Esophagus (tissue), 2 donors: ENCODE results near the gene NPW. TPM values are rescaled to one million over a fixed set of nuclear protein-coding genes. Genes with fewer than 3 reads are reported as not detected.
A peak's percentile ranks its signal among the peaks of the same experiment; 100 is the strongest.

ENCODE experiments used
- H3K27ac ChIP-seq, 2 donors: one replicate each; pipeline ENCODE4 v1.5.1; 2013; ENCODE audit warnings: low read depth in 2 of 2, mild to moderate bottlenecking in 2 of 2, inconsistent platforms in 1 of 2, low read length in 1 of 2, moderate library complexity in 1 of 2
- H3K27me3 ChIP-seq, 2 donors: one replicate each; pipeline ENCODE4 v1.6.1; 2013; ENCODE audit warnings: low read length in 2 of 2, control low read depth in 1 of 2, mild to moderate bottlenecking in 1 of 2; ENCODE audit not compliant: insufficient read depth in 2 of 2, control insufficient read depth in 1 of 2
- H3K36me3 ChIP-seq, 2 donors: one replicate each; pipeline ENCODE4 v1.6.1; 2013; ENCODE audit warnings: low read length in 1 of 2; ENCODE audit not compliant: control insufficient read depth in 2 of 2, insufficient read depth in 2 of 2
- H3K4me1 ChIP-seq, 2 donors: one replicate each; pipeline ENCODE4 v1.6.1; 2013; ENCODE audit warnings: low read length in 1 of 2; ENCODE audit not compliant: control insufficient read depth in 2 of 2, insufficient read depth in 2 of 2
- H3K4me3 ChIP-seq, 2 donors: one replicate each; pipeline ENCODE4 v1.5.1; 2013; ENCODE audit warnings: low read length in 2 of 2, mild to moderate bottlenecking in 2 of 2, low read depth in 1 of 2, moderate library complexity in 1 of 2
- H3K9me3 ChIP-seq, 2 donors: one replicate each; pipeline ENCODE4 v1.6.1; 2013; ENCODE audit warnings: mild to moderate bottlenecking in 2 of 2, low read depth in 1 of 2, low read length in 1 of 2, moderate library complexity in 1 of 2; ENCODE audit not compliant: control insufficient read depth in 2 of 2, insufficient read depth in 1 of 2
- WGBS, 2 donors: extraction: QIAGEN DNeasy Blood & Tissue Kit; methylation state at CpG; one replicate each; pipeline ENCODE4 v1.1.7; 2013; 5-methylcytosine and 5-hydroxymethylcytosine counted together
- polyA plus RNA-seq, 2 donors: library from polyadenylated mRNA; stranded (reverse); fragments of 200-250 nt; gene quantifications; one replicate each; pipeline ENCODE4 v1.2.3, GENCODE V29; 2013
- donor health status: healthy with polysubstance abuse.
- donor health status: Bipolar disorder and iron deficiency.

Gene NPW
- polyA plus RNA-seq, 2 donors = 0.22 to 0.53 TPM

DNA sequence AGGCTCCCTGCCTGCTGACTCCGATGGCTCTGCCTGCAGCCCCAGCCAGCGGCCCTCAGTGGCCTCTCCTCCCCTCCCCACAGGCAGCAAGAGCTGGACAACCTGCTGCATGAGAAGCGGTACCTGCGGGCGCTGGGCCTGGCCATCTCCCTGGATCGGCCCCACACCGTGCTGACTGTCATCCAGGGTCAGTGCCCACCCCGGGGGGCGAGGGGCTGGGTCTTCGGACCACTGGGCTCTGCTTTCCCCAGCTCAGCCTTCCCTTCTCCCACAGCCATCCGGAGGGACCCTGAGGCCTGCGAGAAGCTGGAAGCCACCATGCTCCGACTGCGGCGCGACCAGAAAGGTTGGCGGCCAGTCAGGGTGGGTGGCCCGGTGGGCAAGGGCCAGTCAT lies 41.7 kb upstream of the NPW start:
- Histone ChIP-seq H3K9me3 (no peaks in the 10 kb centered on the region), H3K27ac (peak overlapping the region in 1 of 2 donors; percentile 60), H3K4me1 (peaks cover 4 to 41% of the 10 kb centered on the region in 2 donors), H3K27me3 (peaks cover 0 to 10% of the 10 kb centered on the region in 2 donors), H3K4me3 (peak overlapping the region in 1 of 2 donors; percentile 6), H3K36me3 (peaks cover 5 to 47% of the 10 kb centered on the region in 2 donors)
- WGBS, 2 donors = 91 to 95% methylated on average over 18 of the region's 18 CpGs

DNA sequence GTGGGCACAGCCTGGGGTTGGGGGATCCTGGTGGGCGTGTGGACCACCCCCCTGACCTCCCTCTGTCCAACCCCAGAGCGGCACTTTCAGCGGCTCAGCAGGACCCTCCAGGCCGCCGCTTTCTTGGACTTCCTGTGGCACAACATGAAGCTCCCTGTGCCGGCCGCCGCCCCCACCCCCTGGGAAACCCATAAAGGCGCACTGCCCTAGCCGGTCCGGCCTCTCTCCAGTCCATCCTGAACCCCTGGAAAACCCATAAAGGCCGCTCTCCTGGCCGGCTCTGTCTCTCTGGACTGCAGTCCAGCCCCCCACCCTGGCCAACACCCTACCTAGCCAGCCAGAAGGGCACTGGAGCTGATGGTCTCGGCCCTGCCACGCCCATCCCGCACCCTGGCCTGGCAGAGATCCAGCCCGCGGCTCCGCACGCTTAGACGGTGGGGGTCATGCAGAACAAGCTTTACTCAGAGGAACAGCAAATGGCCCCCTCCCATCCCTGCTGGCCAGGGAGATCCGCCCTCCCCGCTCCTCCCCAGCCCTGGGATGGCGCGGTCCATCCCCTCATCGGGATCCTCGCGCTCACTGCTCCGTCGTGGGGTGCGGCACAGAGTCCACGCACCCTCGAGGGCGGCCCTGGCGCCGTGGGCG lies 41.0 kb upstream of the NPW start:
- H3K4me3 ChIP-seq = peak overlapping the region; percentile 42
- H3K36me3 ChIP-seq = peaks cover 5 to 47% of the 10 kb centered on the region in 2 donors
- H3K4me1 ChIP-seq = peaks cover under 1 to 43% of the 10 kb centered on the region in 2 donors
- peaks cover 0 to 10% of the 10 kb centered on the region in 2 donors for H3K27me3 ChIP-seq
- peak overlapping the region; percentile 78 to 79 for H3K27ac ChIP-seq
- WGBS, 2 donors = 57 to 74% methylated on average over 35 to 37 of the region's 37 CpGs
- H3K9me3 ChIP-seq = no peaks in the 10 kb centered on the region

DNA sequence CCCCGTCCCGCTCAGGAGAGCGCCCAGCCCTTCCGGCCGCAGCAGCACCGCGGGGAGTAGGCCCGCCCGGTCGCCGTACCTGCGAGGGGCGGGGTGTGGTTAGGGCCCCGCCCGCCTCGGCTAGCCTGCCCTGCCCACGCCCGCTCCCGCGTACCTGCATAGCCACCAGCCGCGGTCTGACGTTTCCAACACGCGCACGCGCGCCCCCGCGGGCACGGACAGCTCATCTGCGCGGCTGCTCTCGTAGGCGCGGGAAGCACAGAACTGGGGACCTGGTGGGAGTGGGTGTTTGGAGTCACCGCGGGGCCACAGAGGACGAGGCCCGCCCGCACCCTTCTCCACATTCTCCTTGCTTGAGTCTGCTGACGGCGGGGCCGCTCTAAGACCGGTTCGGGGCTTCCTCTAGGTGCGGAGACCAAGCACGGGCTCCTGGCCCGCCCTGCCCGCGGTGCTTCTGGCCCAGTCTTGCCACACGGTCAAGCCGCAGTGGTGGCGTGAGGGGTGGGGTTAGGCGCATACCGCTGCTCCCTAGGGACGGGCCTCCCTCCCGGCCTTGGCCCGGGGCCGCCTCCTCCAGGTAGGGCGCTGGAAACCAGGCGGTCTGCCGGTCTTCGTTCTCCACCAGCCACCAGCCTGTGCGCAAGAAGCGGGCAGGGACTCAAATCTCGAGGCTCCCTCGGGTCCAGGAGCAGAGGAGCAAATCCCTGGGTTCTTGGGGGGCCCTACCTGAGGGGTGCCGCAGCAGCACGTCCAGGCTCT lies 40.1 kb upstream of the NPW start:
- peaks cover 0 to 10% of the 10 kb centered on the region in 2 donors for H3K27me3 ChIP-seq
- H3K9me3 ChIP-seq = no peaks in the 10 kb centered on the region
- H3K4me1 ChIP-seq = peaks cover 0 to 44% of the 10 kb centered on the region in 2 donors
- peaks cover 5 to 42% of the 10 kb centered on the region in 2 donors for H3K36me3 ChIP-seq
- peak overlapping the region; percentile 78 to 79 for H3K27ac ChIP-seq
- peak overlapping the region; percentile 42 for H3K4me3 ChIP-seq
- WGBS, 2 donors = 19% methylated on average over 60 to 70 of the region's 70 CpGs

DNA sequence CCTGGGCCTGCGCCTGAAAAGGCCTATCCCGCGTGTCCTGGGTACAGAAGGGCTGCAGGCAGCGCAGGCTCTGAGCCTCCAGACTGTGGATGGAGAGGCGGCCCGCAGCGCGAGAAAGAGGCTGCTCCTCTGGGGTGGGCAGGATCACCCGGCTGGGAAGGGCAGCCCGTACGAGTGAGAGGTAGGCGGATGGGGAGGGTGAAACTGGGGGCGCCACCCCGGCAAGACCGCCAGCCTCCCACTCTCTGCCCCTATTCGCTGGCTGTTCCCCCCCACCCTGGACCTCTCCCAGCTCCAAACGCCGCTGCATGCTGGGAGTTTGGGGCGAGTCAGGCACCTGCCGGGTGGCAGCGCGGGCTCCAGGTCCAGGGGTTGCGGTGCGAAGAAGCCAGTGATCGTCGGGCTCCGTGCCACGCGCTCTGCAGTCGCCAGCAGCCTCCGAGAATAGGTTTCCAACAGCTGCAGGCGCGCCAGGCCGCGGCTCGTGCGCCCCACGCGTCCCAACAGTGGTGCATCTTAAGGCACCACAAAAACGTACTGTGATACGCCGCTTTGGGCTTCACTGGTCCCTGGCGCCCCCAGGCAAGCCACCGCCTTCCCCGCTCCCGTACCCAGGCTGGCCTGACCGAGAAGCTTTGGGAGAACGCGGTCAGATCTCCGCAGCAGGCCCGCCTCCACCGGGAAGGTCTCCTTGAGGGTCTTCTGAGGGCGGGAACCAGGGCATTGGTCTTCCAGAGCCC lies 39.4 kb upstream of the NPW start:
- H3K4me1 ChIP-seq = peaks cover 5 to 47% of the 10 kb centered on the region in 2 donors
- H3K9me3 ChIP-seq = no peaks in the 10 kb centered on the region
- H3K27ac ChIP-seq = peak overlapping the region; percentile 70 to 78
- peaks cover 0 to 10% of the 10 kb centered on the region in 2 donors for H3K27me3 ChIP-seq
- peaks cover 5 to 34% of the 10 kb centered on the region in 2 donors for H3K36me3 ChIP-seq
- WGBS, 2 donors = 5 to 12% methylated on average over 53 of the region's 53 CpGs
- H3K4me3 ChIP-seq = peak overlapping the region; percentile 8 to 42

DNA sequence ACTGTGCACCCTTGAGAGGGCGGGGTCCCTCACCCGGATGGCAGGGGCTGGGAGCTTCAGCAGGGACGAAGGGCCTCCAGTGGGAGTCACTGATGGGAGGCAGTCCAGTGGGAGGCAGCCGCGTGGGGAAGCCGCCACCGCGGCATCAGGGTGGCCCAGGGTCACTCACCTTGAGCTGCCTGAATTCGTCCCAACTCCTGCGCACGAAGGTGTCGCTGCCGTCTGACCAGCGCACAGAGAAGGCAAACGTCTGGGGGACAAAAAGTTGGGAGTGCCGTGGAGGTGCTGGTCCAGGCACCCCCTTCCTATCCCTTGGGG lies 38.9 kb upstream of the NPW start:
- H3K9me3 ChIP-seq = no peaks in the 10 kb centered on the region
- WGBS, 2 donors = 17% methylated on average over 16 of the region's 16 CpGs
- peak overlapping the region; percentile 1 to 5 for H3K4me3 ChIP-seq
- peaks cover 5 to 32% of the 10 kb centered on the region in 2 donors for H3K36me3 ChIP-seq
- H3K27me3 ChIP-seq = peaks cover 0 to 10% of the 10 kb centered on the region in 2 donors
- H3K4me1 ChIP-seq = peaks cover 5 to 52% of the 10 kb centered on the region in 2 donors
- H3K27ac ChIP-seq = no peak overlapping the region

DNA sequence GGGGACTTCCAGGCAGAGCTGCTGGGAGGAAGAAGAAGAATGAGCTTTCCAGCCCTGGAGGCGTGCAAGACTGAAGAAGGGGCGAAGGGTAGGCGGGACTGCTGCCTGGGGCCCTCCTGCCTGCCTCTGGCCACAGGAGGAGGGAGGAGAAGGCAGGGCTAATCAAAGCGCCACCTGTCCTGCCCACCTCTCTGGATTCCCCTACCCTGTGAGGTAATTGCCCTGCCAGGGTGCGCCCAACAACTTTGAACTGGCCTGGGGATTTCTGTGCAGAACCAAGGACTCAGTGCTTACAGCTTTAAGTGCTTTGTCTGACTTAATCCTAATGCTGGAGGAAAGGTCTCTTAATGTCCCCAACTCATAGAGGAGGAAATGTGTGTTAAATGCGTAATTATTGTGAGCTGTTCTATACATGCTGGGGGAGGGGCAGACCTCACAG lies 38.2 kb upstream of the NPW start, which contains the start of gene NOXO1:
Gene NOXO1, minus strand, starts transcription at position 72 of the 439 bp plus-strand sequence. CDS start 290 bp downstream, outside the sequence.
- peak within 1 kb of the TSS in 1 of 2 donors; percentile 20 for H3K27ac ChIP-seq
- 29 to 31% methylated on average over 6 of the region's 6 CpGs for WGBS, 2 donors
- H3K4me3 ChIP-seq = peak within 1 kb of the TSS; percentile 1 to 8
- H3K36me3 ChIP-seq = peaks cover 5 to 32% of the 10 kb centered on the region in 2 donors
- no peaks in the 10 kb centered on the region for H3K9me3 ChIP-seq
- peaks cover 0 to 10% of the 10 kb centered on the region in 2 donors for H3K27me3 ChIP-seq
- H3K4me1 ChIP-seq = peaks cover 5 to 55% of the 10 kb centered on the region in 2 donors

DNA sequence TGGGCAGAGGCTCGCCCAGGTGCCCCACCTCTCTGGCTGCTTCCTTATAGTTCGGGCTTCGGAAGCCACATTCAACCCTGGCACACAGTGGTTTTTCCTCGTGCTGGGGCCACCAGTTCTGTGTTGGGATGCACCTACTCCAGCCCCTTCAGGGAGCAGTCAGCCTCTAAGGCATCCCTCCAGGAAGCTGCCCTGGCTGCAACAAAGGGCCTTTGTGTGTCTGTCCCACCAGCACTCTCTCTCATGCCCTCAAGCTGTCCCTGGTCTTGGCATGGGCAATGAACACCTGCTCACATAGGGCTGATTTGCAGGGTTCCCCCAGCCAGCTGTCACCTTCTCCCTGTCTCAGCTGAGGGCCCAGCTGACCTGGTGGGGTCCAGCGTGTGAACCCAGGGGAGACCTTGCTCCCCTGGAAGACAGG lies 37.6 kb upstream of the NPW start:
- Histone ChIP-seq H3K9me3 (no peaks in the 10 kb centered on the region), H3K27me3 (peaks cover 0 to 9% of the 10 kb centered on the region in 2 donors)
- WGBS, 2 donors = 41 to 42% methylated on average over 5 of the region's 5 CpGs

DNA sequence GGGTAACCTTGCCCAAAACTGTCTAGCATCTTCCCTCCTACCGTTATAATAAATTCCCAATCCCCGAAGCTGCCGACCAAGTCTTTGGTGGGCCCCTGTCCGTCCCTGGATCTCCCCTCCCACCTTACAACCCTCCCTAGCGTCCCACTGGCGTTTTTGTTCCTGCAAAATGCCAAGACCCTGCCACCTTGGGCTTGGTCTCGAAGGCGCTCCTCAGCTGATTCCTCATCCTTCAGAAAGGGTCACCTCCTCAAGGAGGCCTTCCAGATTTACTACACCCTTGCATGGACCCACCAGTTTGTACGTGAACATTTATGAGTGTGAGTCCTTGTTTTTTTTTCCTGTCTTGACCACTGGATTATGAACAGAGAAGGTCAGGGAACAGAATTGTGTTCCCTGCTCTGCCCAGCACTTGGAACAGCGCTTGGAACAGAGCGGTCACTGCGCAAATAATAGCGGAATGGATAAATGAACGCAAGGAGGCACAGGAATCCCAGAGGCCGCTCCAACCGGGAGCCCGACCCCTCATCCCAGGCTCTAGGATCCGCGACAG lies 36.5 kb upstream of the NPW start:
- Histone ChIP-seq H3K36me3 (peaks cover 2 to 19% of the 10 kb centered on the region in 2 donors), H3K4me1 (peaks cover 5 to 40% of the 10 kb centered on the region in 2 donors), H3K9me3 (no peaks in the 10 kb centered on the region), H3K27me3 (peaks cover 0 to 8% of the 10 kb centered on the region in 2 donors), H3K27ac (peak overlapping the region in 1 of 2 donors; percentile 74), H3K4me3 (peak overlapping the region in 1 of 2 donors; percentile 76)
- 25 to 28% methylated on average over 19 of the region's 19 CpGs for WGBS, 2 donors

More for the DNA sequence above, 37.6 kb upstream of the NPW start:
- Histone ChIP-seq H3K4me1 (peaks cover 5 to 50% of the 10 kb centered on the region in 2 donors), H3K36me3 (peaks cover 5 to 28% of the 10 kb centered on the region in 2 donors), H3K4me3 (no peak overlapping the region), H3K27ac (peak overlapping the region in 1 of 2 donors; percentile 3)
